H1 (cell line): ENCODE results near the gene AMPH. TPM values are rescaled to one million over a fixed set of nuclear protein-coding genes. Genes with fewer than 3 reads are reported as not detected.

ENCODE experiments used
- CTCF ChIA-PET: fragments of 300-600 bp; sonication (Branson Sonifier 250); formaldehyde crosslinking; loops from one replicate; lab custom pipeline; 2021; ENCODE audit not compliant: partially characterized antibody; lab: Charles Lee
- POLR2A ChIA-PET: fragments of 300-600 bp; sonication (Branson Sonifier 250); formaldehyde crosslinking; loops from one replicate; lab custom pipeline; 2021; ENCODE audit warnings: inconsistent platforms; ENCODE audit not compliant: partially characterized antibody; lab: Charles Lee
- DNase-seq, 2 experiments: peaks; one replicate each; pipeline versions ENCODE4 v3.0.0 to v3.0.0-alpha.2; 2010 to 2022; ENCODE audit warnings: low spot score in 2 of 2, low read depth in 1 of 2, mixed read lengths in 1 of 2
- FAIRE-seq: peaks from 2 replicates; lab custom pipeline; 2011; peaks lifted over from hg19 to GRCh38; lab: Jason Lieb, UNC
- H2AFZ ChIP-seq: 2 replicates; pipeline ENCODE4 v1.8.1; 2012; ENCODE audit warnings: low read length, inconsistent platforms
- H2AK5ac ChIP-seq: 2 replicates; pipeline ENCODE4 v1.6.1; 2013; ENCODE audit warnings: low read depth, low read length
- H2BK120ac ChIP-seq: replicated peaks from 2 replicates; pipeline ENCODE3; 2013; ENCODE audit warnings: low read depth, low read length, inconsistent platforms
- H2BK12ac ChIP-seq: 2 replicates; pipeline ENCODE4 v1.6.1; 2013; ENCODE audit warnings: low read depth, low read length
- H2BK15ac ChIP-seq: 2 replicates; pipeline ENCODE4 v1.6.1; 2013; ENCODE audit warnings: low read length
- H2BK20ac ChIP-seq: 2 replicates; pipeline ENCODE4 v1.6.1; 2013; ENCODE audit warnings: low read length
- H2BK5ac ChIP-seq: 2 replicates; pipeline ENCODE4 v1.6.1; 2013; ENCODE audit warnings: low read depth, low read length
- H3K14ac ChIP-seq: 2 replicates; pipeline ENCODE4 v1.6.1; 2013; ENCODE audit warnings: inconsistent platforms; ENCODE audit not compliant: insufficient read length
- H3K18ac ChIP-seq: 2 replicates; pipeline ENCODE4 v1.6.1; 2013; ENCODE audit warnings: low read length; ENCODE audit errors: extremely low read depth
- H3K23ac ChIP-seq: 2 replicates; pipeline ENCODE4 v1.6.1; 2013; ENCODE audit warnings: inconsistent platforms; ENCODE audit not compliant: insufficient read length
- H3K23me2 ChIP-seq: 2 replicates; pipeline ENCODE4 v1.6.1; 2013; ENCODE audit warnings: low read depth, low read length
- H3K27ac ChIP-seq: 2 replicates; pipeline ENCODE4 v1.6.1; 2011; ENCODE audit warnings: low read depth, low read length, inconsistent platforms
- H3K27me3 ChIP-seq, 4 experiments: replicated peaks in 1 of 4; 1 replicate in 1 of 4; 2 replicates in 3 of 4; pipeline versions ENCODE4 v1.6.1 to v1.8.1; 2011 to 2013; ENCODE audit warnings: low read length in 3 of 4, mild to moderate bottlenecking in 3 of 4, inconsistent platforms in 2 of 4, mixed read lengths in 2 of 4, moderate library complexity in 1 of 4; ENCODE audit not compliant: control insufficient read depth in 3 of 4, insufficient read depth in 3 of 4; ENCODE audit errors: extremely low read depth in 1 of 4
- H3K36me3 ChIP-seq, 4 experiments: 2 replicates each; pipeline versions ENCODE4 v1.6.1 to v1.8.1; 2011 to 2013; ENCODE audit warnings: mild to moderate bottlenecking in 4 of 4, low read length in 3 of 4, moderate library complexity in 2 of 4, control low read depth in 1 of 4, inconsistent platforms in 1 of 4; ENCODE audit not compliant: insufficient read depth in 4 of 4, control insufficient read depth in 2 of 4
- H3K4ac ChIP-seq: replicated peaks from 2 replicates; pipeline ENCODE3; 2013; ENCODE audit warnings: low read length, low read depth, mixed read lengths, inconsistent platforms; ENCODE audit not compliant: insufficient read length
- H3K4me1 ChIP-seq, 4 experiments: replicated peaks in 1 of 4; 1 replicate in 1 of 4; 2 replicates in 3 of 4; pipeline versions ENCODE4 v1.6.1 to v1.8.1; 2011 to 2013; ENCODE audit warnings: low read length in 3 of 4, inconsistent platforms in 2 of 4, mixed read lengths in 1 of 4; ENCODE audit not compliant: insufficient read depth in 4 of 4, control insufficient read depth in 3 of 4
- H3K4me2 ChIP-seq, 2 experiments: 2 replicates each; pipeline versions ENCODE4 v1.6.1 to v1.8.1; 2011 to 2013; ENCODE audit warnings: low read depth in 2 of 2, low read length in 2 of 2, control low read depth in 1 of 2, inconsistent platforms in 1 of 2, mild to moderate bottlenecking in 1 of 2; ENCODE audit not compliant: insufficient read depth in 1 of 2
- H3K4me3 ChIP-seq, 4 experiments: fragments of 200-600, 300-600 bp in 1 of 4; sonication (generic), shearing (Covaris generic), sonication (Bioruptor Twin) in 1 of 4; 2 replicates each; pipeline versions ENCODE4 v1.5.1 to v1.8.1; 2011 to 2016; ENCODE audit warnings: low read length in 4 of 4, low read depth in 3 of 4, control low read depth in 2 of 4, inconsistent platforms in 2 of 4, mild to moderate bottlenecking in 2 of 4, mixed read lengths in 1 of 4, moderate library complexity in 1 of 4; ENCODE audit not compliant: insufficient read depth in 2 of 4; ENCODE audit errors: extremely low read depth in 1 of 4
- H3K56ac ChIP-seq: replicated peaks from 2 replicates; pipeline ENCODE3; 2013; ENCODE audit warnings: low read depth, mild to moderate bottlenecking, mixed read lengths, low read length, inconsistent platforms; ENCODE audit not compliant: insufficient read length
- H3K79me1 ChIP-seq: 2 replicates; pipeline ENCODE4 v1.6.1; 2013; ENCODE audit warnings: low read depth, low read length, control low read depth
- H3K79me2 ChIP-seq, 2 experiments: 2 replicates each; pipeline versions ENCODE4 v1.6.1 to v1.8.1; 2012 to 2013; ENCODE audit warnings: low read length in 2 of 2, mild to moderate bottlenecking in 2 of 2, inconsistent platforms in 1 of 2; ENCODE audit not compliant: insufficient read depth in 2 of 2, control insufficient read depth in 1 of 2
- H3K9ac ChIP-seq, 4 experiments: replicated peaks in 1 of 4; 1 replicate in 1 of 4; 2 replicates in 3 of 4; pipeline versions ENCODE4 v1.6.1 to v1.8.1; 2011 to 2013; ENCODE audit warnings: low read depth in 3 of 4, low read length in 3 of 4, control low read depth in 2 of 4, mild to moderate bottlenecking in 2 of 4, moderate library complexity in 2 of 4, inconsistent platforms in 1 of 4; ENCODE audit errors: extremely low read depth in 1 of 4
- H3K9me3 ChIP-seq, 2 experiments: 2 replicates each; pipeline versions ENCODE4 v1.6.1 to v1.8.1; 2012 to 2013; ENCODE audit warnings: mild to moderate bottlenecking in 2 of 2, moderate library complexity in 2 of 2, control low read depth in 1 of 2, inconsistent platforms in 1 of 2, low read depth in 1 of 2, low read length in 1 of 2, mixed read lengths in 1 of 2; ENCODE audit not compliant: insufficient read depth in 2 of 2
- H4K20me1 ChIP-seq, 2 experiments: replicated peaks in 1 of 2; 2 replicates each; pipeline versions ENCODE3 to v1.8.1; 2011 to 2013; ENCODE audit warnings: inconsistent platforms in 2 of 2, low read length in 2 of 2, mild to moderate bottlenecking in 1 of 2; ENCODE audit not compliant: insufficient read depth in 2 of 2, control insufficient read depth in 1 of 2
- H4K5ac ChIP-seq: 2 replicates; pipeline ENCODE4 v1.6.1; 2013; ENCODE audit warnings: low read length, low read depth, mixed read lengths, inconsistent platforms; ENCODE audit not compliant: insufficient read length
- H4K8ac ChIP-seq: 2 replicates; pipeline ENCODE4 v1.8.0; 2013; ENCODE audit warnings: mild to moderate bottlenecking, moderate library complexity, low read length, inconsistent platforms; ENCODE audit not compliant: insufficient read depth; ENCODE audit errors: extremely low read depth
- H4K91ac ChIP-seq: replicated peaks from 2 replicates; pipeline ENCODE3; 2013; ENCODE audit warnings: low read length, mixed read lengths, inconsistent platforms; ENCODE audit not compliant: insufficient read length
- BCL11A ChIP-seq, 2 experiments: IDR thresholded peaks; one replicate each; pipeline ENCODE4 v1.6.1; 2011; ENCODE audit warnings: low read depth in 2 of 2, low read length in 2 of 2, mild to moderate bottlenecking in 2 of 2
- CHD2 ChIP-seq: IDR thresholded peaks from 2 replicates; pipeline ENCODE4 v1.6.1; 2012; ENCODE audit warnings: low read length, improper control_type of control experiment
- FOSL1 ChIP-seq: IDR thresholded peaks from 2 replicates; pipeline ENCODE4 v1.6.1; 2011; ENCODE audit warnings: mild to moderate bottlenecking, low read depth, low read length, moderate library complexity; ENCODE audit not compliant: insufficient read depth
- HDAC2 ChIP-seq, 2 experiments: fragments of 300-600 bp in 1 of 2; sonication (generic) in 1 of 2; IDR thresholded peaks; 2 replicates each; pipeline ENCODE4 v1.6.1; 2011 to 2012; ENCODE audit warnings: low read depth in 2 of 2, low read length in 2 of 2, mild to moderate bottlenecking in 2 of 2, moderate library complexity in 2 of 2, borderline replicate concordance in 1 of 2, inconsistent platforms in 1 of 2
- KDM5A ChIP-seq: fragments of 200-600 bp; IDR thresholded peaks from 2 replicates; pipeline ENCODE4 v1.7.1; 2012; ENCODE audit warnings: mild to moderate bottlenecking, low read length, inconsistent platforms, mixed read lengths
- POLR2AphosphoS5 ChIP-seq: IDR thresholded peaks from 2 replicates; pipeline ENCODE4 v1.6.1; 2011; ENCODE audit warnings: low read depth, low read length
- RFX5 ChIP-seq: IDR thresholded peaks from 2 replicates; pipeline ENCODE4 v1.6.1; 2011; ENCODE audit warnings: low read depth, low read length, improper control_type of control experiment, borderline replicate concordance
- SIN3A ChIP-seq, 2 experiments: IDR thresholded peaks in 1 of 2; conservative IDR thresholded peaks in 1 of 2; 2 replicates each; pipeline ENCODE4 v1.6.1; 2011 to 2012; ENCODE audit warnings: low read length in 2 of 2, improper control_type of control experiment in 1 of 2, low read depth in 1 of 2, mild to moderate bottlenecking in 1 of 2
- TEAD4 ChIP-seq: IDR thresholded peaks from 2 replicates; pipeline ENCODE4 v1.6.1; 2012; ENCODE audit warnings: low read depth, low read length, inconsistent platforms, mixed read lengths
- YY1 ChIP-seq: IDR thresholded peaks from 2 replicates; pipeline ENCODE4 v1.6.1; 2011; ENCODE audit warnings: low read depth, mild to moderate bottlenecking, low read length
- WGBS, 2 experiments: shearing (Covaris generic) in 1 of 2; methylation state at CpG; one replicate each; pipeline versions ENCODE4 v1.1.6 to v1.1.7; 2013 to 2015; ENCODE audit warnings: low lambda C conversion rate in 2 of 2, mixed read lengths in 2 of 2, inconsistent platforms in 1 of 2, low coverage in 1 of 2, missing lambda C conversion rate in 1 of 2; ENCODE audit not compliant: insufficient replicate concordance in 2 of 2, insufficient coverage in 1 of 2, insufficient read length in 1 of 2; ENCODE audit errors: extremely low coverage in 1 of 2, missing lambda C conversion rate in 1 of 2; 5-methylcytosine and 5-hydroxymethylcytosine counted together
- polyA plus RNA-seq, 7 experiments: library from polyadenylated mRNA; depleted of rRNA in 3 of 7; stranded (reverse) in 5 of 7; unstranded in 2 of 7; fragments of >200 nt in 5 of 7; fragments of 200-250 nt in 2 of 7; gene quantifications; 1 replicate in 5 of 7; 2 replicates in 1 of 7; 4 replicates in 1 of 7; pipeline versions ENCODE4 v1.2.1 to v1.2.3, GENCODE V29; 2011 to 2013; ENCODE audit warnings: missing spikeins in 2 of 7, mixed read lengths in 2 of 7
- total RNA-seq: library from RNA; stranded (reverse); fragmentation: NEBNext Ultra II Directional; extraction: Animal tissue kit (Norgen Biotek cat#: 25700); gene quantifications from 2 replicates; pipeline ENCODE4 v1.2.1, GENCODE V29; 2021
- TF ChIP-seq, protein P1 (sequence below): IDR thresholded peaks from 2 replicates; pipeline ENCODE4 v1.6.1; 2012; ENCODE audit warnings: low read length, inconsistent platforms
- TF ChIP-seq, protein P2 (sequence below): IDR thresholded peaks from 2 replicates; pipeline ENCODE4 v1.6.1; 2011; ENCODE audit warnings: low read depth, mild to moderate bottlenecking, low read length; ENCODE audit not compliant: insufficient read depth

AMPH gene
- total and polyA plus RNA-seq, 2 of the 8 experiments (the other 6 are each of a cell fraction or from before 2014, with no cell fraction given) = 7.3 to 12.2 TPM

DNA sequence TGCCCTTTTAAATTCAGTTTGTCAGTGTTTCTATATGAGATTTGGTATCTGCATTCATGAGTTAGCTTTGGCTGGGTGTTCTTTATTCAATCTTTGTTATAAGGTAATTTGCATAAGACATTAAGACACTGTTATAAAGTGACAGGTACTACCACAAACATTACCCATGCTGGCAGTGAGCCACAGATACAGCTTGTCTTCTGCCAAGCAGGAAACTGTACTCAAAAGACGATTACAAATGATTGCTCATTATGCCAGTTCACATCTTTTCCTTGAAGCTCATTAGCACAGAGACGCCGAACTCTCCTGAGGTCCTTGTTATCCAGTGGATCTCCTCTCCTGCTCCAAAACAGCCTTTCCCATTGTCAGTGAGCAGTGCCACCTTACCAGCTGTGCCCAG is 30.4 kb downstream of the AMPH start:
- Histone ChIP-seq H2BK20ac (no peak overlapping the region), H2AFZ (no peak overlapping the region), H3K4me3 (no peak overlapping the region), H3K9ac (no peak overlapping the region), H3K9me3 (no peaks in the 10 kb centered on the region), H3K4me1 (no peaks in the 10 kb centered on the region), H3K27me3 (no peaks in the 10 kb centered on the region; a peak in 1 of 7 replicates), H3K23me2 (no peaks in the 10 kb centered on the region), H4K20me1 (peaks cover 0 to under 1% of the 10 kb centered on the region in 2 experiments), H3K79me1 (no peaks in the 10 kb centered on the region), H2BK12ac (no peak overlapping the region), H3K56ac (no peak overlapping the region), H2BK5ac (no peak overlapping the region), H4K91ac (no peak overlapping the region), H2AK5ac (no peak overlapping the region), H3K4me2 (no peak overlapping the region), H4K8ac (no peak overlapping the region), H3K27ac (no peak overlapping the region), H3K79me2 (no peaks in the 10 kb centered on the region), H3K23ac (no peak overlapping the region), H2BK15ac (no peak overlapping the region), H4K5ac (no peak overlapping the region), H3K36me3 (no peaks in the 10 kb centered on the region), H2BK120ac (no peak overlapping the region), H3K18ac (no peak overlapping the region), H3K14ac (no peak overlapping the region), H3K4ac (no peak overlapping the region)
- WGBS, 2 experiments = 88% methylated on average over 3 of the region's 3 CpGs; no CpG with 5 or more reads in 1 of the 2 experiments
- FAIRE-seq (no peak), DNase-seq (no peak)
- CTCF ChIA-PET = interaction anchor here (1.0 to 1.2 kb wide), 2 partner anchors 30 to 33 kb away, joined by 3 read pairs; partner anchors contain the start of gene AMPH
- POLR2A ChIA-PET = no interaction called here
- TF ChIP-seq, protein P1, sequence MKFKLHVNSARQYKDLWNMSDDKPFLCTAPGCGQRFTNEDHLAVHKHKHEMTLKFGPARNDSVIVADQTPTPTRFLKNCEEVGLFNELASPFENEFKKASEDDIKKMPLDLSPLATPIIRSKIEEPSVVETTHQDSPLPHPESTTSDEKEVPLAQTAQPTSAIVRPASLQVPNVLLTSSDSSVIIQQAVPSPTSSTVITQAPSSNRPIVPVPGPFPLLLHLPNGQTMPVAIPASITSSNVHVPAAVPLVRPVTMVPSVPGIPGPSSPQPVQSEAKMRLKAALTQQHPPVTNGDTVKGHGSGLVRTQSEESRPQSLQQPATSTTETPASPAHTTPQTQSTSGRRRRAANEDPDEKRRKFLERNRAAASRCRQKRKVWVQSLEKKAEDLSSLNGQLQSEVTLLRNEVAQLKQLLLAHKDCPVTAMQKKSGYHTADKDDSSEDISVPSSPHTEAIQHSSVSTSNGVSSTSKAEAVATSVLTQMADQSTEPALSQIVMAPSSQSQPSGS = no peak
- TF ChIP-seq KDM5A = no peak
- TF ChIP-seq TEAD4 = no peak
- no peak for TF ChIP-seq CHD2
- TF ChIP-seq BCL11A (IDR thresholded peaks at IDR 0.05; ENCODE audit: low read depth in 2 of 2, low read length in 2 of 2) = no peak
- no peak for TF ChIP-seq SIN3A (conservative IDR thresholded peaks at IDR 0.05 in 1 of 2, IDR thresholded peaks at IDR 0.05 in 1 of 2; ENCODE audit: low read depth in 1 of 2, low read length in 2 of 2)
- TF ChIP-seq POLR2AphosphoS5 = no peak
- TF ChIP-seq RFX5 = no peak
- TF ChIP-seq FOSL1 = no peak
- TF ChIP-seq, protein P2, sequence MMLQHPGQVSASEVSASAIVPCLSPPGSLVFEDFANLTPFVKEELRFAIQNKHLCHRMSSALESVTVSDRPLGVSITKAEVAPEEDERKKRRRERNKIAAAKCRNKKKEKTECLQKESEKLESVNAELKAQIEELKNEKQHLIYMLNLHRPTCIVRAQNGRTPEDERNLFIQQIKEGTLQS = no peak
- TF ChIP-seq YY1 = no peak
- TF ChIP-seq HDAC2 (IDR thresholded peaks at IDR 0.05; ENCODE audit: borderline replicate concordance in 1 of 2, low read depth in 2 of 2, low read length in 2 of 2) = no peak
